HG03045 (cell line): ENCODE measurements around the gene ULK4.
"Not testable (repeated sequence)": the region's sequence is repeated elsewhere in the genome, so short reads cannot be mapped to it uniquely, and the experiment has no call there.

Experiments
- ATAC-seq: cut with Tn5 transposase; IDR thresholded peaks from one replicate; pipeline ENCODE4 v1.9.1; 2021; ENCODE audit warnings: mild to moderate bottlenecking, moderate library complexity; ENCODE audit not compliant: unreplicated experiment

ULK4 gene

DNA sequence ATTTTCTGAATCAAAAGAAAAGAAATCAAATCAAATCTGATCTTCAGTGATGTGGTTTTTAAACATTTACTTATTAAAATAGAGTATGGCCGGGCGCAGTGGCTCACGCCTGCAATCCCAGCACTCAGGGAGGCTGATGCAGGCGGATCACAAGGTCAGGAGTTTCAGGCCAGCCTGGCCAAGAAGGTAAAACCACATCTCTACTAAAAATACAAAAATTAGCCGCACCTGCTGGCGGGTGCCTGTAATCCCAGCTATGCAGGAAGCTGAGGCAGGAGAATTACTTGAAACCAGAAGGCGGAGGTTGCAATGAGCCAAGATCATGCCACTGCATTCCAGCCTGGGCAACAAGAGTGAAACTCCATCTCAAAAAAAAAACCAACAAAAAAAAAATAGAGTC is 169.1 kb downstream of the ULK4 start:
- no peak for ATAC-seq

GRCh38 chr3:41769106-41769505 is 192.8 kb downstream of the ULK4 start:
- no peak for ATAC-seq

- ATAC-seq, result no peak
Observed at GRCh38 chr3:41768363-41768762, 193.5 kb downstream of the ULK4 start.

- ATAC-seq, result not testable (repeated sequence)
Observed at GRCh38 chr3:41762867-41763266, 199.0 kb downstream of the ULK4 start.

DNA sequence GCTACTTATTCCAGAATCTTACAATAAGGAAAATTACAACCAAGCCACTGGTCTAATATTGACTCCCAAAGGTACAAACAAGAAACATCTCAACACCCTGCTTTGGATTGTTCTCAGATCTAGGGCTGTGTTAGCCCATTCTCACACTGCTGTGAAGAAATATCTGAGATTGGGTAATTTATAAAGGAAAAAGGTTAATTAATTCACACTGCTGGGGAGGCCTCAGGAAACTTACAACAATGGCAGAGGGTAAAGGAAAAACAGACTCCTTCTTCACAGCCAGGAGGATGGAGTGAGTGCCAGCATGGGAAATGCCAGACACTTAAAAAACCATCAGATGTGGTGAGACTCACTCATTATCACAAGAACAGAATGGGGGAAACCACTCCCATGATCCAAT is 208.3 kb downstream of the ULK4 start:
- no peak for ATAC-seq

DNA sequence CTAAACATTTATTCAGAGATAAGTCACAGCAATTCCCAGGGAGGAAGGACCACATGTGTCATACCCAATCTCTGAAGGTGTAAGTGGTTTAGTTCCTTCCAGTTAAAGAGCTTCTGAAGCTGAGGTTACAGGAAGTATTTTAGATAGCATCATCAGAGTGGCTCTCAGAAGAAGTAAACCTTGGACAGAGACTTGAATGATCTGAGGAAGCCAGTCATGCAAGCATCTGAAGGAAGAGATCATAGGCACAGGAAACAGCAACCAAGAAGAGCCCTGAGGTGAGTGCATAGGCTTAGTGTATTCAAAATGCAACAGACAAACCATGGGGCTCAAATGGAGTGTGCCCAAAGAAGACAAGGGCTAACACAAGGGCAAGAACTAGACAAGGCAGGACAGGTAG is 210.3 kb downstream of the ULK4 start:
- ATAC-seq, result no peak

DNA sequence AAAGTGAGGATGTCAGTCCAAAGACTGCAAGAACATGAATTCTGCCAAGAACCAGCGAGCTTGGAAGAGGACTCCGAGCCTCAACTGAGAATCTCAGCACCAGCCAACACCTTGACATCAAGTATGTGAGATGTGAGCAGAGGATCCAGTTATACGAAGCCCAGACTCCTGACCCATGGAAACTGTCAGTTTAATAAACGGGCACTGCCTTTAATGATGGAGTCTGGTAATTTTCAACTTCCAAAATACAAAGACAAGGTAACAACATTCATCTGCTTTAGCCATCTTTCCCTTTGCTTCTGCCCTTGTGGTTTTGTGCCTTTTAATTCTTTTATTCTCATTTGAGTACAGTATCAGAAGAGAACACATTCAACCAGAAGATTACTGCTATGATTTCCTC is 211.9 kb downstream of the ULK4 start:
- ATAC-seq, result no peak

- no peak for ATAC-seq
Observed at GRCh38 chr3:41746215-41746614, 215.7 kb downstream of the ULK4 start.

- ATAC-seq, result no peak
Observed at GRCh38 chr3:41742121-41742520, 219.8 kb downstream of the ULK4 start.

- no peak for ATAC-seq
Observed at GRCh38 chr3:41740374-41740886, 221.5 kb downstream of the ULK4 start.

DNA sequence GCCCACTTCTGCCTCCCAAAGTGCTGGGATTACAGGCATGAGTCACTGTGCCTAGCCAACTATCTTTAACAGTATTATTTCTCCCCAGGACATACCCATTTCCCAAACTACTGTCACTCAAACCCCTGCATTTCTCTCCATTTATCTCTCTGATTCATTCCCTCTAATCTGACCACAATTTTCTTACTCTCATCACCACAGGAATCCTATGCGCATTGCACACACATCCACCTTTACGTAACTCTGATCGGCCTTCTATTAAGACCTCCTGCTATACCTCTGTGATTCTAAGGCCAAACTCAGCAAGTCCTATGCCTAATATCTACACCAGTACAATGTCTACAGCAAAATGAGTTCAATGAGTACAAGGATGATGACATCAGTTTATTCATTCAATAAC is 235.0 kb downstream of the ULK4 start:
- no peak for ATAC-seq

GRCh38 chr3:41717641-41718040 is 244.3 kb downstream of the ULK4 start:
- ATAC-seq, result no peak

DNA sequence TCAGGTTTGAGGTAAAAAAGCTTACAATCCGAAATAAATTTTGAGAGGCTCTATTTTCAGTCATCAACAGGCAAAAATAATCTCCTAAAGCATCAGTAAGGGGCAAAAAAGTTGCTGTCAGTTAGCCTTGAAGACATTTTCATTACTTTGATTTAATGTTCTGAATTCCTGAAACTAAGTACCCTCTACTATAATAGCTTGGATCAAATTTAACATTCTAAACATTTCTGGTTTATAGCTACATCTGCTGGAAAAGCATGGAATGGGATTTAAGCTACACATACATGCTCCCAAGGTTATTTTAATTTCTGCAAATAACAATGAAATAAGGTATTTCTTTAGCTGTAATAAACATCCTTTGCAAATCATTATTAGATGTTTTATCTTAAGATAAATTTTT is 245.4 kb downstream of the ULK4 start:
- ATAC-seq, result no peak

GRCh38 chr3:41715376-41715775 is 246.5 kb downstream of the ULK4 start:
- ATAC-seq, result no peak

- ATAC-seq, result no peak
Observed at GRCh38 chr3:41711651-41712050, 250.3 kb downstream of the ULK4 start.

- no peak for ATAC-seq
Observed at GRCh38 chr3:41710646-41711388, 251.1 kb downstream of the ULK4 start.

- not testable (repeated sequence) for ATAC-seq
Observed at GRCh38 chr3:41709213-41709612, 252.7 kb downstream of the ULK4 start.

DNA sequence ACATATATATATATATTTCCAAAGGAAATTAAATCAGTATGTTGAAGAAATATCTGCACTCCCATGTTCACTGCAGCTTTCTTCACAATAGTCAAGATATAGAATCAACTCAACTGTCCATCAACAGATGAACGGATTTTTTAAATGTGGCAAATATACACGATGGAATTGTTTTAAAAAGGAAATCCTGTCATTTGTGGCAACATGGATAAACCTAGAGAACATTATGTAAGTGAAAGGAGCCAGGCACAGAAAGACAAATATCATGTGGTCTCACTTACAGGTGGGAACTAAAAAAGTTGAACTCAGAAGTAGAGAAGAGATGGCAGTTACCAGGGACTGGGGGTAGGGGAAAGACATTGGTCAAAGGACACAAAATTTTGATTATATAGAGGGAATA is 253.7 kb downstream of the ULK4 start:
- no peak for ATAC-seq

GRCh38 chr3:41705893-41706292 is 256.0 kb downstream of the ULK4 start:
- no peak for ATAC-seq

GRCh38 chr3:41701191-41701698 is 260.7 kb downstream of the ULK4 start:
- ATAC-seq, result no peak

GRCh38 chr3:41700155-41700554 is 261.7 kb downstream of the ULK4 start:
- no peak for ATAC-seq

GRCh38 chr3:41698898-41699297 is 263.0 kb downstream of the ULK4 start:
- no peak for ATAC-seq

- ATAC-seq, result no peak
Observed at GRCh38 chr3:41697702-41698101, 264.2 kb downstream of the ULK4 start.
